Ramos (cell line): ENCODE data around the gene TRAF5.

Experiments used
- in situ Hi-C: fragments of 300-500 bp; cut with MboI; formaldehyde crosslinking; loops from one replicate; pipeline ENCODE4 v1.14.3; 2022; ENCODE audit warnings: low sequenced_read_pairs; ENCODE audit not compliant: unreplicated experiment

Gene TRAF5, protein sequence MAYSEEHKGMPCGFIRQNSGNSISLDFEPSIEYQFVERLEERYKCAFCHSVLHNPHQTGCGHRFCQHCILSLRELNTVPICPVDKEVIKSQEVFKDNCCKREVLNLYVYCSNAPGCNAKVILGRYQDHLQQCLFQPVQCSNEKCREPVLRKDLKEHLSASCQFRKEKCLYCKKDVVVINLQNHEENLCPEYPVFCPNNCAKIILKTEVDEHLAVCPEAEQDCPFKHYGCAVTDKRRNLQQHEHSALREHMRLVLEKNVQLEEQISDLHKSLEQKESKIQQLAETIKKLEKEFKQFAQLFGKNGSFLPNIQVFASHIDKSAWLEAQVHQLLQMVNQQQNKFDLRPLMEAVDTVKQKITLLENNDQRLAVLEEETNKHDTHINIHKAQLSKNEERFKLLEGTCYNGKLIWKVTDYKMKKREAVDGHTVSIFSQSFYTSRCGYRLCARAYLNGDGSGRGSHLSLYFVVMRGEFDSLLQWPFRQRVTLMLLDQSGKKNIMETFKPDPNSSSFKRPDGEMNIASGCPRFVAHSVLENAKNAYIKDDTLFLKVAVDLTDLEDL

DNA sequence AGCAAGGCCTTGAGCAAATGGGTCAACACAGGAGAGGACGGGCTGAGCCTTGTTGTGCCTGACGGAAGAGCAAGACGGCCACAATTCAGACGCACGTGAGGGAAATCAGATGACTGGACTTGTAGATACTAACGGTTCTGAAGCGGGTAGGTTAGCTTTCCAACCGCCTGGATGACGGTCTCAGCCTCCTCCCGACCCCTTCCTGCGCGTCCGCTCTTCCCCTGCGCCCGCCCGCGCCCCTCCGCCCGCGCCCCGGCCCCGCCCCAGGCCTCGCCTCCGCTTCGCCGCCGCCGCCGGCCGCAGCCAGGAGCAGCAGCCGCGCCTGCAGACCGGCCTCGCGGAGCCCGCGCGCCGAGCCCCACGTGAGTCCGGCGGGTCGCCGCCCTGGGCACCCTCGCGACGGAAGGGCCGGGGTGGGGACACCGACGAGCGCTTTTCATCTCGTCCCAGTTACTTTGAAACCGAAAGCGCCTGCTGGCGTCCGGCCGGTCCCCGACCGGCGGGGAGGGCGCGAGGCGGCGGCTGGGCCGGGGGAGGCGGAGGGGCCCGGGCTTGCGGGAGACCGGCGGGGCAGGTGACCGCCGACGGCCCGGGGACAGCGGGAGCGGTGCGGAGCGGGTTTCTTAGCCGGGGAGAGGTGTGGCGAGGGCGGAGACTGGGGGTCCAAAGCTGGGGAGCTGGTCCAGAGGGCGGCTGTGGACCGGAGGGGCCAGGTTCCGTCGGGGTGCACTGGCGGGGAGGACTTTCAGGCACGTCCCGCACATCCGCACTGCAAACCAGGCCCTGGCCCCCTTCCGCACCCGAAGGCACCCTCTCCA is at the start of gene TRAF5:
TSS of gene TRAF5 (plus strand) at position 306 of the 818 bp plus-strand sequence. CDS start 26,407 bp downstream, outside the sequence.
- in situ Hi-C loops = loop anchor here (10.0 kb wide), 1 partner anchor 328 kb away; no protein-coding TSS in a partner anchor

DNA sequence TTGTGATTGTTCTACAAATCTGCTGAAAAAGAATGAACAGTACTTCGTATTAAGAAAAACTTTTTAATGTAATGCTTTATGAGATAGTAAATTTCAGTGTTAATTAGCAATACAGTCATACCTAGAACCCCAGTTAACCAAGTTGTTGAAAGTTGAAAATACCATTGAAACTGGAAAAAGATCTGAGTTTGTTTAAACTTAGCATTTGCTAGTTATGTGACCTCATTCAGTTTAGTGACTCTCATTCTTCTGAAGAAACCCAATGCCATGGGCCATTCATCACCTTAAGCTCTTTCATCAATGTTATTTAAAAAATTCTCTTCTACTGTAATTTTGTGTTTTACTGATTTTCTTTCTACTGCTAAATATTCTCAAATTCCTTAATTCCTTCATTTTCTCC is 47.3 kb upstream of the TRAF5 start:
- in situ Hi-C loops = no loop called here

DNA sequence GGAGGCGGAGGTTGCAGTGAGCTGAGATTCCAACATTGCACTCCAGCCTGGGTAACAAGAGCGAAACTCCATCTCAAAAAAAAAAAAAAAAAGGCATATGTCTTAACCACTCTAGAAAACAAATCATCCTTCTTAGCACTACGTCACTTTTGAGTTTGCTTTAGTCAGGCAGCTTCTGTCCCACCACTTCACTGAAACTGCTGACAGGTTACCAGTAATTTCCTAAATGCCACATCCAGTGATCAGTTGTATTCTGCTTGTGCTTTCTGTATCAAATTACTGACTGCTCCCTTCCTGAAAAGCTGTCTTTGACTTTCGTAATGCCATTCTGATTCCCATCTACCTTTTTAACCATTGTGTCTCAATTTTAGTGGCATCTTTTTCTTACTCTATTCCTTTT is 45.7 kb upstream of the TRAF5 start:
- in situ Hi-C loops = no loop called here

DNA sequence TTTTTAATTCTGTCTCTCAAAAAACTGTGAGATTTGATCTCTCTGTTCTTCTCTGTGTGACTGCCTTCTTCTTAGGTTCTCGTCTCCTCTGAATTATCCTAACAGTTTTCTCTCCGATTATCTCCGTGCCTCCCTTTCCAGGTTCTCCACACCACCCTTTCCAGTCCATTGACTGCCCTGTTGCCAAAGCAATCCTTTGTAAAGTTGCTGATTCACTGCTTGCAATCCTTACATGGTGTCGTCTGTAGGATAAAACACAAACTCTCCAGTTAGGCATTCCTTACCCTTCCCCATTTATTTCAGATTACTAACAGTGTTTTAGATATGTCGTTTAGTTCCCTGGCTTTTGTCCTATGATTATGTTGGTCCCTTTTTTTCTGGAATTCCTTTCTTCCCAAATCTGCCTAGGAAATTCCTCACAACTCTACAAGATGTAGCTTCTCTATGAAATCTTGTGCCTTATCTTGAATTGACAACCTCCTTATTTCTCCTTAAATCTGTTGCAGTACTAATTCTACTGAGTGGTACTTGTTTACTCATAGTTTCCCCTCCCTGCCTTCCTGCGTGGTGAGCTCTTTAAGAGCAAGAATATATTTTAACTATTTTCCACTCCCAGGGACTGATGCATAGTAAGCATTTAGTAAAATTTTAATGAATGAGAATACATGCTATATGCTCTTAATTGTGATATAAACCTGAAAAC is 45.2 kb upstream of the TRAF5 start:
- in situ Hi-C loops = no loop called here

DNA sequence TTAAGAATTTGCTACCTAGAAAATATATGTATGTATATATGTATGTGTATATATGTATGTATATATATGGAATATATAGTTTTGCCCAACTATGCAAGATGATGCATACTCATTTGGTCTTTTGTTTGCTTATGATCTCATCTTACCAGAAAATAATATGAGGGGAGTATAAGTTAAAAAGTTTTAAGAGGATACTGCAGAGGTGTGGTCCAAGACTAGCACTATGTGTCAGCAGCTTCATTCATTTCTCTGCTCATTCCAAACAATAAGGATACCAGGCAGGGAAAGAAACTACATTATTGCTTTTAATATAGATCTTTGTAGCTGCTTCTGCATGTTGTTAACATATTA is 44.6 kb upstream of the TRAF5 start:
- in situ Hi-C loops = no loop called here

DNA sequence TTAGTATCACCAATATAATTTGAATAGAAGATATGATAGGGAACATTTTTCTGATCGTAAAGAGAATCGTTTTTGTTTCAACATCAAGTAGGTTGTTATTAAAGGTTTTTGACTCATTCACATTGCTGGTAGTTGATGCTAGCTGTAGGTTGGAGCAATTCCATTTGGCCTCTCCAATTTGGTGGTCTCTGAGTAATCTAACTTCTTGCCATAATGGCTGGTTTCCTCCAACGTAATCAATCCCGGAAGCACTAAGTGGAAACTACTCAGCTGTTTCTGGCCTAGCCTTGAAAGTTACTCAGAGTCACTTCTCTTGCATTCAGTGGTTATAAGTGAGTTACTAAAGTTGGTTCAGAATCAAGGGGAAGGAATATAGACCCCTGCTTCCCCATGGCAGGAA is 41.4 kb upstream of the TRAF5 start:
- in situ Hi-C loops = no loop called here

DNA sequence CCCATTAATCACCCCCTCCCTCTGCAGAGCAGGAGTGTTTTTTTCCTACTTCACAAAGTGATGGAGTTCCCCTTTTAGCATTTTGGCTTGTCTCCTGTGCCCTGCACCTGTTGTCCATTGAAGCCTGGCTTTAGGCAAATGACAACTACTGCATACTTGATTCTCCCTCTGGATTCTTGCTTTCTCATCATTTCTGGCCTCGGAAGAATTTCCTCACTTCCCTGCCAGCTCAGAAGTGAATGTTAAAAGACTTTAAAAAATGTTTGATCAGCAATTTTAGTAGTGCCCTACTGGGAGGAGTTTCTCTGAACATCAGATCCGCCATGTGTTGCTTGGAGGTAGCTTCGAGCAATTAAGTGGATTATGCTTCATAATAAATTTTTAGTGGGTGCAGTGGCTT is 39.4 kb upstream of the TRAF5 start:
- in situ Hi-C loops = no loop called here

DNA sequence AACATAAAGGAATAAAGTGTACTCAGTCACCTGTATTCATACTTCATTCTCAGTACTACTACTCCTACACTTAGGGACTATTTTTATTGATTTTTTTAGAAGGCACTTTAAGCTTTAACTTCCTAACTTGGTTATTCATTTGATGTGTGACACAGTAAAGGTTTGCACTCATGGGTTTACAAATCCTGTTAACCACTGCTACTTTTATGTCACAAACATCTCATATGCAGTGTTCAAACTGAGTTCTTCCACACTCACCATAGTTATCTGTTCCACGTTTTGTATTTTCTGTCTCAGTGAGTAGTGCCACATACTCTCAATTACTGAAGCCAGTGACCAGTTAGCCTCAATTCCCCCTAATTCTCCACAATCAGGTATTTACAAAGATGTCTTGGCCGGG is 34.2 kb upstream of the TRAF5 start:
- in situ Hi-C loops = no loop called here

DNA sequence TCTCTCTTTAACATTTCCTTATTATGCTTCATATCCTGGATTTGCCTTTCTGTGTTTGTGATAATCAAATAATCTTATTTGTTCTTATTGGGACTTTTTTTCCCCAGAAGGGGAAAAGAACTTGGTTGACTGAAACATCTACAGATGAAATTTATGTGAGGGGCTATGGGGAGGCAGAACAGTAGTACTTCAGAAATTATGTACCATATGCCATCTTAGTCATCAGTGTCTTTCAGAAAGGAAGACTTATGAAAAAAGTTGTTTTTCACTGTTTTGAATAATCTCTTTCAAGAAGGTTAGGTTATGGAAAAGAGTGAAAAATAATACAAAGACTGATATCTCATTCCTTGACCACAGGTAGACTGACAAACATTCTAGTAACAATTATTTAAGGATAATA is 30.2 kb upstream of the TRAF5 start:
- in situ Hi-C loops = no loop called here

DNA sequence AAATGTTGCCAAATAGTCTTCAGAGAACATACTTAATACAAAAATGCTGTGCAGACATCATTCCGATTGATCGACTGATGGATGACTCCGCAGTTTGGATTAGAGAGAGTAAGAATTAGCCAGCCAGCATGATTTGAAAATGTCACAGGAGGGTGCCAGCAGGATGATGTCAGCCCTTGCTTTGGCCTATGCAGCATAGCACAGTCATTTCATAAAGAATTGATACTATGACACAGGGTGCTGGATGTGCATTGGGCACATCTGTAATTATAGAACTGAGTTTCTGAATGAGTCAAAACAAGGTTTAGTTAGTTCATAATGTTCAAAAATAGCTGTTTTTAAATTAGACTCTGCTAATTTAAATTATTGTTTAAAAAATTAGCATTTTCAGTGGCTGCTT is 21.6 kb upstream of the TRAF5 start:
- in situ Hi-C loops = no loop called here

DNA sequence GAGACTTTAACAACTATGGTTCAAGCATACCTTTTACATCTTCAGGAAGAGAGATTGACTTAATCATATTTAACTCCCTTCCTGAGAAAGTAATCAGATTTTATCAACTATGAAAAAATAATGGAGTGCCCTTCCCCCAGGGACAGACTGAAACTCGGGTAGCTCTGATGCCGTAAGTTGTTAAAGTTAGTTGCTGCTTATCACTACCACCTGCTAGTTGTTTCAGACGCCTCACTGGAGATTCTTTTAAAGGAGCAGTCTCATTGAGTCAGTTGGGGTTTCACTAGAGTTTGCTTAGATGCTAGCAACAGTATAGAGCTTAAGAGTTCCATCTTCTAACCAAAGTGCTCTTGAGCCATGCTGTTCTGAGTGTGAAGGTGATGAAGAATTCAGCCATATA is 17.0 kb upstream of the TRAF5 start:
- in situ Hi-C loops = no loop called here

DNA sequence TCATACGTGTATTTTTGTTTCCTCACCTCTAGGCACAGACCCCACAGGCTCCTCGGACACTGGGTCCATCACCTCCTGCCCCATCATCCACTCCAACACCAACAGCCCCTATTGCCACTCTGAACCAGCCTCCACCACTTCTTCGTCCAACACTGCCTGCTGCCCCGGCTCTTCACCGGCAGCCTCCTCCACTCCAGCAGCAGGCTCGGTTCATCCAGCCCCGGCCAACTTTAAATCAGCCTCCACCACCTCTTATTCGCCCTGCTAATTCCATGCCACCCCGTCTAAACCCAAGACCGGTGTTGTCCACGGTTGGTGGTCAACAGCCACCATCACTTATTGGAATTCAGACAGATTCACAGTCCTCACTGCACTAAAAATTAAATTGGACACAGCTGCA is 13.2 kb upstream of the TRAF5 start:
- in situ Hi-C loops = no loop called here

DNA sequence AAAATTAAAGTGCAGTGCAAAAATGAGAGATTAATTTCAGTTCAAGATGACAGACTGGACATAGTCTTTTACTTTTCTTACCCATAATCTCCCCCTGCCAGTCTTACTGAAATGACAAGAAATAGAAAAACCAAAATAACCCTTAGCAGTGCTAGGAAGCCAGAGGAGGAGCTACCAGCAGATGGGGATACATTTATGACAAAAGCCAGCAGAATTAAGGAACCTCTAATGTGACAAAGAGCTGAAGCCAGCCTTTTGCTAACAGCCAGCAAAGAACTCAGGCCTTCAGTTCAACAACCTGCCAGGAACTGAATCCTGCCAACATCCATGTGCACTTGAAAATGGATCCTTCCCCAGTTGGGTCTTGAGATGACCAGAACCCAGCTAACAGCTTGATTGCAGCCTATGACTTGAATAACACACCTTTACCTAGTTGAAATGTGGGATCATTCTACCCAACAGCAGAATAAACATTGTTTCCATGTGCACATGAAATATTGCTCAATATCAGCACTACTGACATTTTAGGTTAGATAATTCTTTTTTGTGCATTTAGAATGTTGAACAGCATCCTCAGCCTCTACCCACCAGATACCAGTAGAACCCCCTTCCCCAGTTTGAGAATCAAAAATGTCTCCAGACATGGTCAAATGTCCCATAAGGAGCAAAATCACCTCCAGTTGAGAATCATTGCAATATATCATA is 7.9 kb upstream of the TRAF5 start:
- in situ Hi-C loops = no loop called here

DNA sequence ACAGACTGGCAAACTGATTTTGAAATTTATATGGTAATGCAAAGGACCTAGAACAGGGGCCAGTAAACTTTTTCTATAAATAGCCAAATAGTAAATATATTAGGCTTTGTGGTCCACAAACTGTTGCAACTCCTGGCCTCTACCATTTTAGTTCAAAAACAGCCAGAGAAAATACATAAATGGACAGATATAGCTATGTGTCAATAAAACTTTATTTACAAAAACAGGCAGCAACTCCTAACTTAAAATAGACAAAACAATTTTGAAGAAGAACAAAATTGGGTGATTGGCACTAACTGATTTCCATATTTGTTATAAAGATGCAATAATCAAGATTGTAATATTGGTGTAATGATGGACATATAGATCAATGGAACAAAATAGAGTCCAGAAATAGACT is 6.7 kb upstream of the TRAF5 start:
- in situ Hi-C loops = loop anchor here (5.0 to 10.0 kb wide), 2 partner anchors 152 to 335 kb away; no protein-coding TSS in a partner anchor

DNA sequence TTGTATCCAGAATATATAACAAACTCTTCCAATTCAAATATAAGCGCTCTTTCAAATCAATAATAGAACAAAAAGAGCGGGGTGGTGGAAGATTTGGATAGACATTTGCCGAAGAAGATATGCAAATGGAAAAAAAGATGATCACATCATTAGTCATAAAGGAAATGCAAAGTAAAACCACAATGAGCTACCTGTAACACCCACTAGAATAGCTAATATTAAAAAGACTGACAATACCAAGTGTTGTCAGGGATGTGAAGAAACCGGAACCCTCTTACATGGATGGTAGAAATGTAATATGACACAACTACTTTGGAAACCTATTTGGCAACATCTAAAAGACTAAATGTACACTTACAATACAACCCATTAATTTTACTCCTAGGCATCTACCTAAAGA is 5.7 kb upstream of the TRAF5 start:
- in situ Hi-C loops = loop anchor here (5.0 to 10.0 kb wide), 2 partner anchors 151 to 334 kb away; no protein-coding TSS in a partner anchor

DNA sequence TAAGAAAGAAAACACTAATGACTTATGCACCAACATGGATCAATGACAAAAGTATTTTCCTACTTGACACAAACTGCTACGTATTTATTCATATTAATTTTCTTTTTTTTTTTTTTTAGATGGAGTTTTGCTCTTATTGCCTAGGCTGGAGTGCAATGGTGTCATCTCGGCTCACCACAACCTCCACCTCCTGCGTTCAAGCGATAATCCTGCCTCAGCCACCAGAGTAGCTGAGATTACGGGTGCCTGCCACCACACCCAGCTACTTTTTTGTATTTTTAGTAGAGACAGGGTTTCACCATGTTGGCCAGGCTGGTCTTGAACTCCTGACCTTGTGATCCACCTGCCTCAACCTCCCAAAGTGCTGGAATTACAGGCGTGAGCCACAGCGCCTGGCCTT is 5.0 kb upstream of the TRAF5 start:
- in situ Hi-C loops = loop anchor here (5.0 to 10.0 kb wide), 2 partner anchors 151 to 333 kb away; no protein-coding TSS in a partner anchor

DNA sequence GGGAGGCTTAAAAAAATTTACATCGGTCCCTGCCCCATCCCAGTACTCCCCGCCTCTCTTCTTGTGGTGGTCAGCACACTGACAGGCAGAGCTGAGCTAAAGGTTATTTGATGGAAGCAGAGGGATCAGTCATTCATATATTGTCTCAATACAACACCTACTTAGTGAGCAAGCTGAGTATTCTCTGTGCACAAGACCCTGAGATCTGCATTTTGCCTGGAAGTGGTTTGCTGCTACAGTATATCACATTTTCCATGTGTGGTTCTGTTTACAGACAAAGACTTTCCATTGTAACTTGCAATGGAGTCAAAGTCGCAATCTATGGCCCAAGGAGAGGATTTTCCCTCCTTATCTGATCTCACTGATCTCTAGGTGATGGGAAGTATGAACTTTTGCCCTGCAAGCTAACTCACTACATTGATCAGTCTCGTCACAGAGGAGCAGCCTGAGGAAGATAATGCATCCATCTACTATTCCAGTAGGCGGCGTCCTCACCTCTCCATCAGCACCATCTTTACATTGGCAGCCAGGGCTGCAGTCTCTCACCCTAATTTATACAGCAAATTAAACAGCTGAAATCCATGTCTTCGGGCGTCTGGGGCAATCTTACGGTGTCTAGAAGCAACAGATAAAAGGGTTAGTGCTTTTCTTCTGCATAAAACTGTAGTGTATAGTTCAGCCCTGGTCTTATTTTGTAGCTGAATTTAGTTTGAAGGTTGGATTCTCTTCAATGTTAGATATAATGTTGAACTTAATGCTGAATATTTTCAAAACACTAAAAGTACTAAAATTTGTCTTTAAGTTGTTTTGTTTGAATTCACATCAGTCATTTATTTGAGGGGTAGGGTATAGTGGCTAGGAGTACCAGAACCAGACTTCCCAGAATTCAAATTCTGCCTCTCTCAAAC is 3.2 kb upstream of the TRAF5 start:
- in situ Hi-C loops = loop anchor here (5.0 to 10.0 kb wide), 2 partner anchors 149 to 331 kb away; no protein-coding TSS in a partner anchor

DNA sequence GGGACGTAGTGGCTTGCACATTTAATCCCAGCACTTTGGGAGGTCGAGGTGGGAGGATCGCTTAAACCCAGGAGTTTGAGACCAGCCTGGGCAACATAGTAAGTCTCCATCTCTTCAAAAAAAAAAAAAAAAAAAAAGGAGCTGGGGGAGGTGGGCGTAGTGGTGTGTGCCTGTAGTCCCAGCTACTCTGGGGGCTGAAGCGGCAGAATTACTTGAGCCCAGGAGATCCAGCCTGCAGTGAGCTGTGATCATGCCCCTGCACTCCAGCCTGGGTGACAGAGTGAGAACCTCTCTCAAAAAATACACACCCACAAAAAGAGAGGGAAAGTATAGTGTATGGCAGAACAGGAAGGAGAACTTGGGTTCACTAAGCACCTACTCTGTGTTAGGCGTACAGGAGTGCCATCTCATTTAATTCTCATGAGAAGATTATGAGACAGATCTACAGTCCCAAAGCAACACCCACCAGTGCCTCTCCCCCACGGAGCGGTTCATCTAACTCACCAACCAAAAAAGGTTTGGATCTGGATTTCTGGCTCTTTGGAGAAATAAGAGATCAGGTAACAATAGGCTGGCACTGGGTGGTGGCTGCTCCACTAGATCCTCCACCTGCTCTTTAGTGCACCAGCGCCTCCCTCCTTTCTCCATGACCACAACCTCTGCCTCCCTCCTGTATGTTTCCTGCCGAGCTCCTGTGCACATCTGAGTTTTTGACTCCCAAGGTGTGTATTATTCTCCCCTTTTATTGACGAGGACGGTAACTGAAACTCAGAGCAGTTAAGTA is 1.4 kb upstream of the TRAF5 start:
- in situ Hi-C loops = loop anchor here (5.0 to 10.0 kb wide), 2 partner anchors 147 to 330 kb away; no protein-coding TSS in a partner anchor
